ENCODE data around the gene ADRB2. TPM values are rescaled to one million over a fixed set of nuclear protein-coding genes. Genes with fewer than 3 reads are reported as not detected.

ADRB2 gene
- 7.5 and 10.9 TPM in 2 replicates for total RNA-seq
- polyA plus RNA-seq = 7.3 and 12.9 TPM in 2 replicates

- H3K27me3 ChIP-seq = no peaks in the 10 kb centered on the region
- no peaks in the 10 kb centered on the region for H3K36me3 ChIP-seq
- peak within 1 kb of the TSS; percentile 42 for H3K4me3 ChIP-seq
- no peak for TF ChIP-seq CTCF (IDR thresholded peaks at IDR 0.05; ENCODE audit: low read depth, low read length)
- peak within 1 kb of the TSS; percentile 74 for H3K27ac ChIP-seq
- no peaks in the 10 kb centered on the region for H3K9me3 ChIP-seq (ENCODE audit: low read depth)
- peaks cover 27% of the 10 kb centered on the region for H3K4me1 ChIP-seq (ENCODE audit: low read depth)
- peak; percentile 80 to 98 for DNase-seq (ENCODE audit: low read depth in 1 of 2, low spot score in 1 of 2)
These were observed at the start of gene ADRB2 for GRCh38 chr5:148826053-148826738. Gene ADRB2 (plus strand): TSS chr5:148826611. CDS start chr5:148826832, 221 bp downstream.

DNA sequence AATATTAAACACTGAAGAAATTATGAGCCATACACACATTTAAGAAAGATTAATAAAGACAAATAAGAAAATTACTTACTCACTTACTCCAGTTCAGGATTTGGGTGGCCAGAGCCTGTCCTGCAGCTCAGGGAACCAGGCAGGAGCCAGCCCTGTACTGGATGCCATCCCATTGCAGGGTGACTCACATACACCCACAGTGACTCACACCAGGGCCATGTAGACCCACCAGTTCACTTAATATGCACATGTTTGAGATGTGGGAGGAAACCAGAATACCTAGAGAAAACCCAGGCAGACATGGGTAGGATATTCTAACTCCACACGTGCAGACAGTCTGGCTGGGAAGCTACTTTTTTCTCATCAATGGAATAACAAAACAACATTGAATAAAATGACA is 49.6 kb upstream of the ADRB2 start:
- DNase-seq (ENCODE audit: low read depth in 1 of 2, low spot score in 1 of 2) = peak in 1 of 2 donors; percentile 19
- TF ChIP-seq CTCF (IDR thresholded peaks at IDR 0.05; ENCODE audit: low read depth, low read length) = no peak
- H3K27me3 ChIP-seq = no peaks in the 10 kb centered on the region
- H3K4me1 ChIP-seq (ENCODE audit: low read depth) = no peaks in the 10 kb centered on the region
- no peaks in the 10 kb centered on the region for H3K9me3 ChIP-seq (ENCODE audit: low read depth)
- H3K36me3 ChIP-seq = no peaks in the 10 kb centered on the region
- H3K27ac ChIP-seq = no peak overlapping the region
- H3K4me3 ChIP-seq = no peak overlapping the region

- Histone ChIP-seq H3K9me3 (ENCODE audit: low read depth) (no peaks in the 10 kb centered on the region), H3K4me1 (ENCODE audit: low read depth) (no peaks in the 10 kb centered on the region), H3K4me3 (no peak overlapping the region), H3K36me3 (no peaks in the 10 kb centered on the region), H3K27ac (no peak overlapping the region), H3K27me3 (no peaks in the 10 kb centered on the region)
- no peak for TF ChIP-seq CTCF (IDR thresholded peaks at IDR 0.05; ENCODE audit: low read depth, low read length)
- no peak for DNase-seq (ENCODE audit: low read depth in 1 of 2, low spot score in 1 of 2)
These were observed 47.5 kb upstream of the ADRB2 start for GRCh38 chr5:148778882-148779281.

GRCh38 chr5:148780711-148781110 is 45.7 kb upstream of the ADRB2 start:
- H3K9me3 ChIP-seq (ENCODE audit: low read depth) = no peaks in the 10 kb centered on the region
- H3K27me3 ChIP-seq = no peaks in the 10 kb centered on the region
- H3K36me3 ChIP-seq = no peaks in the 10 kb centered on the region
- no peak overlapping the region for H3K27ac ChIP-seq
- DNase-seq (ENCODE audit: low read depth in 1 of 2, low spot score in 1 of 2) = no peak
- TF ChIP-seq CTCF (IDR thresholded peaks at IDR 0.05; ENCODE audit: low read depth, low read length) = no peak
- H3K4me3 ChIP-seq = no peak overlapping the region
- no peaks in the 10 kb centered on the region for H3K4me1 ChIP-seq (ENCODE audit: low read depth)

GRCh38 chr5:148781766-148782165 is 44.6 kb upstream of the ADRB2 start:
- H3K9me3 ChIP-seq (ENCODE audit: low read depth) = no peaks in the 10 kb centered on the region
- H3K27ac ChIP-seq = no peak overlapping the region
- no peak for TF ChIP-seq CTCF (IDR thresholded peaks at IDR 0.05; ENCODE audit: low read depth, low read length)
- no peaks in the 10 kb centered on the region for H3K27me3 ChIP-seq
- H3K4me1 ChIP-seq (ENCODE audit: low read depth) = no peaks in the 10 kb centered on the region
- H3K36me3 ChIP-seq = no peaks in the 10 kb centered on the region
- DNase-seq (ENCODE audit: low read depth in 1 of 2, low spot score in 1 of 2) = no peak
- no peak overlapping the region for H3K4me3 ChIP-seq

Data from cardiac muscle cell (in vitro differentiated cells and primary cell).